H1 (cell line): ENCODE data around the gene LY86. TPM values are rescaled to one million over a fixed set of nuclear protein-coding genes. Genes with fewer than 3 reads are reported as not detected.

ENCODE experiments used
- CTCF ChIA-PET: fragments of 300-600 bp; sonication (Branson Sonifier 250); formaldehyde crosslinking; loops from one replicate; lab custom pipeline; 2021; ENCODE audit not compliant: partially characterized antibody; lab: Charles Lee
- POLR2A ChIA-PET: fragments of 300-600 bp; sonication (Branson Sonifier 250); formaldehyde crosslinking; loops from one replicate; lab custom pipeline; 2021; ENCODE audit warnings: inconsistent platforms; ENCODE audit not compliant: partially characterized antibody; lab: Charles Lee
- DNase-seq, 2 experiments: peaks; one replicate each; pipeline versions ENCODE4 v3.0.0 to v3.0.0-alpha.2; 2010 to 2022; ENCODE audit warnings: low spot score in 2 of 2, low read depth in 1 of 2, mixed read lengths in 1 of 2
- FAIRE-seq: peaks from 2 replicates; lab custom pipeline; 2011; peaks lifted over from hg19 to GRCh38; lab: Jason Lieb, UNC
- H2AFZ ChIP-seq: 2 replicates; pipeline ENCODE4 v1.8.1; 2012; ENCODE audit warnings: low read length, inconsistent platforms
- H2AK5ac ChIP-seq: 2 replicates; pipeline ENCODE4 v1.6.1; 2013; ENCODE audit warnings: low read depth, low read length
- H2BK120ac ChIP-seq: replicated peaks from 2 replicates; pipeline ENCODE3; 2013; ENCODE audit warnings: low read depth, low read length, inconsistent platforms
- H2BK12ac ChIP-seq: 2 replicates; pipeline ENCODE4 v1.6.1; 2013; ENCODE audit warnings: low read depth, low read length
- H2BK15ac ChIP-seq: 2 replicates; pipeline ENCODE4 v1.6.1; 2013; ENCODE audit warnings: low read length
- H2BK20ac ChIP-seq: 2 replicates; pipeline ENCODE4 v1.6.1; 2013; ENCODE audit warnings: low read length
- H2BK5ac ChIP-seq: 2 replicates; pipeline ENCODE4 v1.6.1; 2013; ENCODE audit warnings: low read depth, low read length
- H3K14ac ChIP-seq: 2 replicates; pipeline ENCODE4 v1.6.1; 2013; ENCODE audit warnings: inconsistent platforms; ENCODE audit not compliant: insufficient read length
- H3K18ac ChIP-seq: 2 replicates; pipeline ENCODE4 v1.6.1; 2013; ENCODE audit warnings: low read length; ENCODE audit errors: extremely low read depth
- H3K23ac ChIP-seq: 2 replicates; pipeline ENCODE4 v1.6.1; 2013; ENCODE audit warnings: inconsistent platforms; ENCODE audit not compliant: insufficient read length
- H3K23me2 ChIP-seq: 2 replicates; pipeline ENCODE4 v1.6.1; 2013; ENCODE audit warnings: low read depth, low read length
- H3K27ac ChIP-seq: 2 replicates; pipeline ENCODE4 v1.6.1; 2011; ENCODE audit warnings: low read depth, low read length, inconsistent platforms
- H3K27me3 ChIP-seq, 4 experiments: replicated peaks in 1 of 4; 1 replicate in 1 of 4; 2 replicates in 3 of 4; pipeline versions ENCODE4 v1.6.1 to v1.8.1; 2011 to 2013; ENCODE audit warnings: low read length in 3 of 4, mild to moderate bottlenecking in 3 of 4, inconsistent platforms in 2 of 4, mixed read lengths in 2 of 4, moderate library complexity in 1 of 4; ENCODE audit not compliant: control insufficient read depth in 3 of 4, insufficient read depth in 3 of 4; ENCODE audit errors: extremely low read depth in 1 of 4
- H3K36me3 ChIP-seq, 4 experiments: 2 replicates each; pipeline versions ENCODE4 v1.6.1 to v1.8.1; 2011 to 2013; ENCODE audit warnings: mild to moderate bottlenecking in 4 of 4, low read length in 3 of 4, moderate library complexity in 2 of 4, control low read depth in 1 of 4, inconsistent platforms in 1 of 4; ENCODE audit not compliant: insufficient read depth in 4 of 4, control insufficient read depth in 2 of 4
- H3K4ac ChIP-seq: replicated peaks from 2 replicates; pipeline ENCODE3; 2013; ENCODE audit warnings: low read length, low read depth, mixed read lengths, inconsistent platforms; ENCODE audit not compliant: insufficient read length
- H3K4me1 ChIP-seq, 4 experiments: replicated peaks in 1 of 4; 1 replicate in 1 of 4; 2 replicates in 3 of 4; pipeline versions ENCODE4 v1.6.1 to v1.8.1; 2011 to 2013; ENCODE audit warnings: low read length in 3 of 4, inconsistent platforms in 2 of 4, mixed read lengths in 1 of 4; ENCODE audit not compliant: insufficient read depth in 4 of 4, control insufficient read depth in 3 of 4
- H3K4me2 ChIP-seq, 2 experiments: 2 replicates each; pipeline versions ENCODE4 v1.6.1 to v1.8.1; 2011 to 2013; ENCODE audit warnings: low read depth in 2 of 2, low read length in 2 of 2, control low read depth in 1 of 2, inconsistent platforms in 1 of 2, mild to moderate bottlenecking in 1 of 2; ENCODE audit not compliant: insufficient read depth in 1 of 2
- H3K4me3 ChIP-seq, 4 experiments: fragments of 200-600, 300-600 bp in 1 of 4; sonication (generic), shearing (Covaris generic), sonication (Bioruptor Twin) in 1 of 4; 2 replicates each; pipeline versions ENCODE4 v1.5.1 to v1.8.1; 2011 to 2016; ENCODE audit warnings: low read length in 4 of 4, low read depth in 3 of 4, control low read depth in 2 of 4, inconsistent platforms in 2 of 4, mild to moderate bottlenecking in 2 of 4, mixed read lengths in 1 of 4, moderate library complexity in 1 of 4; ENCODE audit not compliant: insufficient read depth in 2 of 4; ENCODE audit errors: extremely low read depth in 1 of 4
- H3K56ac ChIP-seq: replicated peaks from 2 replicates; pipeline ENCODE3; 2013; ENCODE audit warnings: low read depth, mild to moderate bottlenecking, mixed read lengths, low read length, inconsistent platforms; ENCODE audit not compliant: insufficient read length
- H3K79me1 ChIP-seq: 2 replicates; pipeline ENCODE4 v1.6.1; 2013; ENCODE audit warnings: low read depth, low read length, control low read depth
- H3K79me2 ChIP-seq, 2 experiments: 2 replicates each; pipeline versions ENCODE4 v1.6.1 to v1.8.1; 2012 to 2013; ENCODE audit warnings: low read length in 2 of 2, mild to moderate bottlenecking in 2 of 2, inconsistent platforms in 1 of 2; ENCODE audit not compliant: insufficient read depth in 2 of 2, control insufficient read depth in 1 of 2
- H3K9ac ChIP-seq, 4 experiments: replicated peaks in 1 of 4; 1 replicate in 1 of 4; 2 replicates in 3 of 4; pipeline versions ENCODE4 v1.6.1 to v1.8.1; 2011 to 2013; ENCODE audit warnings: low read depth in 3 of 4, low read length in 3 of 4, control low read depth in 2 of 4, mild to moderate bottlenecking in 2 of 4, moderate library complexity in 2 of 4, inconsistent platforms in 1 of 4; ENCODE audit errors: extremely low read depth in 1 of 4
- H3K9me3 ChIP-seq, 2 experiments: 2 replicates each; pipeline versions ENCODE4 v1.6.1 to v1.8.1; 2012 to 2013; ENCODE audit warnings: mild to moderate bottlenecking in 2 of 2, moderate library complexity in 2 of 2, control low read depth in 1 of 2, inconsistent platforms in 1 of 2, low read depth in 1 of 2, low read length in 1 of 2, mixed read lengths in 1 of 2; ENCODE audit not compliant: insufficient read depth in 2 of 2
- H4K20me1 ChIP-seq, 2 experiments: replicated peaks in 1 of 2; 2 replicates each; pipeline versions ENCODE3 to v1.8.1; 2011 to 2013; ENCODE audit warnings: inconsistent platforms in 2 of 2, low read length in 2 of 2, mild to moderate bottlenecking in 1 of 2; ENCODE audit not compliant: insufficient read depth in 2 of 2, control insufficient read depth in 1 of 2
- H4K5ac ChIP-seq: 2 replicates; pipeline ENCODE4 v1.6.1; 2013; ENCODE audit warnings: low read length, low read depth, mixed read lengths, inconsistent platforms; ENCODE audit not compliant: insufficient read length
- H4K8ac ChIP-seq: 2 replicates; pipeline ENCODE4 v1.8.0; 2013; ENCODE audit warnings: mild to moderate bottlenecking, moderate library complexity, low read length, inconsistent platforms; ENCODE audit not compliant: insufficient read depth; ENCODE audit errors: extremely low read depth
- H4K91ac ChIP-seq: replicated peaks from 2 replicates; pipeline ENCODE3; 2013; ENCODE audit warnings: low read length, mixed read lengths, inconsistent platforms; ENCODE audit not compliant: insufficient read length
- ASH2L ChIP-seq: fragments of 200-600, 300-600 bp; sonication (generic); IDR thresholded peaks from one replicate; pipeline ENCODE4 v1.7.1; 2017; ENCODE audit warnings: low read length
- ATF3 ChIP-seq: IDR thresholded peaks from 2 replicates; pipeline ENCODE4 v1.6.1; 2011; ENCODE audit warnings: low read depth, mild to moderate bottlenecking, low read length; ENCODE audit not compliant: insufficient read depth
- BCL11A ChIP-seq, 2 experiments: IDR thresholded peaks; one replicate each; pipeline ENCODE4 v1.6.1; 2011; ENCODE audit warnings: low read depth in 2 of 2, low read length in 2 of 2, mild to moderate bottlenecking in 2 of 2
- CHD2 ChIP-seq: IDR thresholded peaks from 2 replicates; pipeline ENCODE4 v1.6.1; 2012; ENCODE audit warnings: low read length, improper control_type of control experiment
- CTCF ChIP-seq, 3 experiments: IDR thresholded peaks; 1 replicate in 2 of 3; 2 replicates in 1 of 3; pipeline versions ENCODE4 v1.5.1 to v1.6.1; 2011; ENCODE audit warnings: low read length in 3 of 3, mild to moderate bottlenecking in 3 of 3, inconsistent platforms in 2 of 3, low read depth in 1 of 3, moderate library complexity in 1 of 3; ENCODE audit not compliant: insufficient read depth in 1 of 3; ENCODE audit errors: control extremely low read depth in 1 of 3
- JUND ChIP-seq: IDR thresholded peaks from 2 replicates; pipeline ENCODE4 v1.6.1; 2011; ENCODE audit warnings: mild to moderate bottlenecking, improper control_type of control experiment, low read length
- MAFK ChIP-seq: IDR thresholded peaks from 2 replicates; pipeline ENCODE4 v1.6.1; 2012; ENCODE audit warnings: low read depth, mild to moderate bottlenecking, improper control_type of control experiment, low read length
- RXRA ChIP-seq: IDR thresholded peaks from 2 replicates; pipeline ENCODE4 v1.6.1; 2011; ENCODE audit warnings: low read depth, mild to moderate bottlenecking, low read length, moderate library complexity; ENCODE audit not compliant: insufficient read depth
- SP2 ChIP-seq: IDR thresholded peaks from 2 replicates; pipeline ENCODE4 v1.6.1; 2012; ENCODE audit warnings: mild to moderate bottlenecking, low read length, inconsistent platforms
- TAF7 ChIP-seq: optimal IDR thresholded peaks from 2 replicates; pipeline ENCODE3; 2011; ENCODE audit warnings: low read depth, mild to moderate bottlenecking, inconsistent platforms, low read length, moderate library complexity, borderline replicate concordance
- WGBS, 2 experiments: shearing (Covaris generic) in 1 of 2; methylation state at CpG; one replicate each; pipeline versions ENCODE4 v1.1.6 to v1.1.7; 2013 to 2015; ENCODE audit warnings: low lambda C conversion rate in 2 of 2, mixed read lengths in 2 of 2, inconsistent platforms in 1 of 2, low coverage in 1 of 2, missing lambda C conversion rate in 1 of 2; ENCODE audit not compliant: insufficient replicate concordance in 2 of 2, insufficient coverage in 1 of 2, insufficient read length in 1 of 2; ENCODE audit errors: extremely low coverage in 1 of 2, missing lambda C conversion rate in 1 of 2; 5-methylcytosine and 5-hydroxymethylcytosine counted together
- polyA plus RNA-seq, 7 experiments: library from polyadenylated mRNA; depleted of rRNA in 3 of 7; stranded (reverse) in 5 of 7; unstranded in 2 of 7; fragments of >200 nt in 5 of 7; fragments of 200-250 nt in 2 of 7; gene quantifications; 1 replicate in 5 of 7; 2 replicates in 1 of 7; 4 replicates in 1 of 7; pipeline versions ENCODE4 v1.2.1 to v1.2.3, GENCODE V29; 2011 to 2013; ENCODE audit warnings: missing spikeins in 2 of 7, mixed read lengths in 2 of 7
- total RNA-seq: library from RNA; stranded (reverse); fragmentation: NEBNext Ultra II Directional; extraction: Animal tissue kit (Norgen Biotek cat#: 25700); gene quantifications from 2 replicates; pipeline ENCODE4 v1.2.1, GENCODE V29; 2021

LY86 gene
- total and polyA plus RNA-seq, 2 of the 8 experiments (the other 6 are each of a cell fraction or from before 2014, with no cell fraction given), result not detected

GRCh38 chr6:6688951-6689350 is 100.4 kb downstream of the LY86 start:
- Histone ChIP-seq H3K9ac (no peak overlapping the region), H3K4ac (peak overlapping the region; percentile 79), H2AFZ (no peak overlapping the region), H3K4me2 (no peak overlapping the region; a peak in 1 of 4 replicates), H3K27me3 (no peaks in the 10 kb centered on the region), H2BK12ac (peak overlapping the region; percentile 72; the same call in 1 of the 2 replicates), H4K8ac (no peak overlapping the region), H2BK20ac (peak overlapping the region; percentile 82; the same call in 1 of the 2 replicates), H4K5ac (no peak overlapping the region), H2BK15ac (peak overlapping the region; percentile 96; the same call in 1 of the 2 replicates), H3K79me2 (no peaks in the 10 kb centered on the region), H2BK120ac (no peak overlapping the region), H3K23me2 (peaks cover 4% of the 10 kb centered on the region), H3K36me3 (no peaks in the 10 kb centered on the region), H3K79me1 (no peaks in the 10 kb centered on the region), H3K23ac (no peak overlapping the region), H3K9me3 (no peaks in the 10 kb centered on the region), H2BK5ac (no peak overlapping the region), H3K56ac (no peak overlapping the region), H2AK5ac (peak overlapping the region; percentile 98), H3K4me1 (peaks cover 8 to 17% (median 16%) of the 10 kb centered on the region in 4 experiments), H4K91ac (no peak overlapping the region), H3K27ac (no peak overlapping the region), H3K14ac (no peak overlapping the region), H3K4me3 (no peak overlapping the region), H3K18ac (0 out of 2 replicates have a peak overlapping the region, but pooled peaks have one; percentile 16), H4K20me1 (no peaks in the 10 kb centered on the region)
- ChIA-PET CTCF (no interaction called here), POLR2A (interaction anchor here (0.6 kb wide), 1 partner anchor 560 kb away, joined by 3 read pairs; no protein-coding TSS in a partner anchor)
- FAIRE-seq (no peak), DNase-seq (no peak)
- 93% methylated on average over 1 of the region's 1 CpG; no CpG with 5 or more reads in 1 of the 2 experiments for WGBS, 2 experiments
- no peak for TF ChIP-seq JUND
- TF ChIP-seq ATF3, result no peak
- no peak for TF ChIP-seq SP2
- no peak for TF ChIP-seq MAFK
- TF ChIP-seq BCL11A (IDR thresholded peaks at IDR 0.05; ENCODE audit: low read depth in 2 of 2, low read length in 2 of 2), result no peak
- TF ChIP-seq TAF7, result no peak
- no peak for TF ChIP-seq CHD2
- no peak for TF ChIP-seq ASH2L
- TF ChIP-seq RXRA, result no peak
- TF ChIP-seq CTCF (IDR thresholded peaks at IDR 0.05; ENCODE audit: control extremely low read depth in 1 of 3, insufficient read depth in 1 of 3, low read depth in 1 of 3, low read length in 3 of 3), result no peak
